Adrenal gland (tissue), 5 donors: ENCODE data around the gene GALT.

Experiments
- CTCF ChIP-seq, 6 experiments: fragments of 450-650 bp in 4 of 6; fragments of 200-600 bp in 2 of 6; sonication (generic) in 1 of 6; IDR thresholded peaks; 1 replicate in 5 of 6; 2 replicates in 1 of 6; pipeline versions ENCODE4 v1.5.1 to v1.8.0; 2016 to 2021; ENCODE audit warnings: antibody characterized with exemption in 6 of 6, mild to moderate bottlenecking in 2 of 6, moderate library complexity in 1 of 6
- POLR2A ChIP-seq, 2 donors: fragments of 450-650 bp; IDR thresholded peaks; one replicate each; pipeline ENCODE4 v1.6.1; 2017; ENCODE audit warnings: antibody characterized with exemption in 2 of 2, mild to moderate bottlenecking in 2 of 2, moderate library complexity in 1 of 2
- donor health status: DM: no; HTN: no; CAD: no.

GRCh38 chr9:34690983-34691935 is 44.8 kb downstream of the GALT start, which contains the start of gene CCL19:
- TF ChIP-seq CTCF (IDR thresholded peaks at IDR 0.05), result no peak
- no peak for TF ChIP-seq POLR2A (IDR thresholded peaks at IDR 0.05)
